ENCODE results near the gene RAI1.

The RAI1 gene

DNA sequence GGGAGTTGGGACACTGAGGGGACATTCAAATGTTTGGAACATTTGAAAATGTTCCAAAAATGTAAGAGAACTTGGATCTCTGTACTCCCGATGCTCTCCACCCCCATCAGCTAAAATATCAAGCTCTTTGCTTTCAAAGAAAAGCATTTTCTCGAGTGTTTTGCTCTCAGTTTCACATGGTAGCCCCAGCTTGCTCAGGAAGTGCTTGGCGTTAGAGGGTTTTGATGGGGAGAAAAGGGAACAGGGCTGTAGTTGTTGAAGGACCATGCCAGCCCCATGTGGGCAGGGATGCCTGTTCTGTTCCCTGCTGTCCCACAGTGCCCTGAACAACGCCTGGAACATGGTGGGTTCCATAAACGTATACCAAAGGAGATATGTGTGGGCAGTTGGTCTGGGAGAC lies 37.0 kb downstream of the RAI1 start:
- no peak for DNase-seq (ENCODE audit: extremely low spot score)
- ChIA-PET CTCF (interaction anchor here (1.2 kb wide), 1 partner anchor 11 kb away, joined by 3 read pairs; no protein-coding TSS in a partner anchor), POLR2A (no interaction called here)
- TF ChIP-seq CTCF (IDR thresholded peaks at IDR 0.05; ENCODE audit: control extremely low read depth, extremely low read depth, low read depth, missing control alignments) = no peak

DNA sequence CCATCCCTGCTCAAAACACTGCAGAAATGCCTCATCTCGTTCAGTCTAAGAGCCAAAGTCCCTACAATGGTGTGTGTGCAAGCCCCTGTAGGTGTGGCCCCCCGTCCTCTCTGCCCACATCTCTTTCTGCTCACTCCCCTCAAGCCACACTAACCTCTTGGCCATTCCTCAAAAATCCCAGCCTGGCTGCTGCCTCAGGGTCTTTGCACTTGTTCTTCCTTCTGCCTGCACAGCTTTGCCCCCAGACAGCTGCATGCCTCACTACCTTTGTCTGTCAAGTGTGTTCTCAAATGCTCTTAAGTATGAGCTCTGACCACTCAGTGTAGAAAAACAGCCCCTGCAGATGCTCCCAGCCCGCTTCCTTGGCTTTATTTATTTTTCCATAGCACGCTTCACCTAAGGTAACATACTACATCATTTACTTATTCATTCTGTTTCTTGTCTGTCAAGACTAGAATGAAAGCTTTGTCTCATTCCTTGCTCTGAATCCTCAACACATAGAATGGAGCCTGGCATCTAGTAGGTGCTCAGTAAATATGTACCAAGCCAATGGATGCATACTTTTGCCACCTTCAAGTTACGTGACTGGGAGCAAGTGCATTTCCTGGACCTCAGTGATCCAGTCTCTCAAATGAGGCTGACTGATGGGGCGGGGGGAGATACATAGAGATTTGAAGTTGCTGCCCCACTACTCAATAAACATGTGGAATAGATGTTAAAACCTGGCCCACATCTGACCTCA lies 38.1 kb downstream of the RAI1 start:
- no peak for TF ChIP-seq CTCF (IDR thresholded peaks at IDR 0.05; ENCODE audit: control extremely low read depth, extremely low read depth, low read depth, missing control alignments)
- DNase-seq (ENCODE audit: extremely low spot score) = no peak
- POLR2A ChIA-PET = no interaction called here
- CTCF ChIA-PET = interaction anchor here (0.8 to 1.5 kb wide), 4 partner anchors 10 to 40 kb away, joined by 3 to 4 read pairs (median 3); no protein-coding TSS in a partner anchor

DNA sequence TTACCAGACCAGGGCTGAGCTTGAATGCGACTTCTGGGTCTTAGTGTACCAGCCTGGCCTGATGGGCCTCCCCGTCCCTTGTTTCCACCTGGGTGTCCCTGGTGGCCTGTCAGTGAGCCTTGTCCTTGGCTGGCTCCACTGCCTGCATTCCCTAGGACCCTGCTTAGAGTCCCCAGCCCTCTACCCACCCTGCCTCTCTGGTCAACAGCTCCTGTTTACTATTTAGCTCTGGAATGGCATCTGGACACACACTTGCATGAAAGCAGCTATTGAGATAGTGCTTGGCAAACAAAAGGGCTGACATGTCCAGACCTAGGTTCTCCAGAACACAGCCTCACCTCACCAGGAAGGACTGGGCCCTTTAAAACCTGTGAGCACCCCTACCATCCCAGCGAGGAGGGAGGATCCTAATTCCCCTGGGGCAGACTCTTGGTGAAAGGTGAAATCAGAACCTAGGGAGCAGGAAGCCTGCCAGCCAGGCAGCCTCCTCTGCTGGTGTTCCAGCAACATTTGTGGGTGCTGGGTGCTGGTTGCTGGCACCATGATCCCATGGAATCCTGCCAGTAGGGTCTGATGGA lies 38.8 kb downstream of the RAI1 start:
- no peak for TF ChIP-seq CTCF (IDR thresholded peaks at IDR 0.05; ENCODE audit: control extremely low read depth, extremely low read depth, low read depth, missing control alignments)
- ChIA-PET CTCF (interaction anchor here (0.8 to 1.5 kb wide), 3 partner anchors 9 to 39 kb away, joined by 3 to 4 read pairs (median 3); no protein-coding TSS in a partner anchor), POLR2A (no interaction called here)
- DNase-seq (ENCODE audit: extremely low spot score) = no peak

DNA sequence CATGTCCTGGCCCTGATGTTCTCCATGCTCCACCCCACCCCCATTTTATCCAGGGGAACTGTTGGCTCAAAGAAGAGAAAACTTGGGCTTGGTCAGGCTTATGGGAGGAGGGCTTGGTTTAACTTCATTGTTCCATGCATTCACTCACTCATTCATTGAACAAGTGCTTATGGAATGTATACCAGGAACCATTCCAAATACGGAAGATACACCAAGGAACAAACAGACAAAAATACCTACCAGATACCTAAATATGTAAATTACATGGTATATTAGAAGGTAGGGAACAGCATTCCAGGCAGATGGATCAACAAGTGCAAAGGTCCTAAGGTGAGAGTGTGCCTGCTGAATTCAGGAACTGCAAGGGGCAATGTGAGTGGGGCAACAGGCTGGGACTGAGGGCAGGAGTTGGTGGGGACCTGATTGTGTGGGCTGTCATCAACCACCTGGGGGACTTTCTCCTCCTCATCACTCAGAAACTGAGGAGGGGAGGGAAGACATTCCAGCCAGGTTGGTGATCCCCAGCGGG lies 39.9 kb downstream of the RAI1 start:
- DNase-seq (ENCODE audit: extremely low spot score) = no peak
- POLR2A ChIA-PET = no interaction called here

DNA sequence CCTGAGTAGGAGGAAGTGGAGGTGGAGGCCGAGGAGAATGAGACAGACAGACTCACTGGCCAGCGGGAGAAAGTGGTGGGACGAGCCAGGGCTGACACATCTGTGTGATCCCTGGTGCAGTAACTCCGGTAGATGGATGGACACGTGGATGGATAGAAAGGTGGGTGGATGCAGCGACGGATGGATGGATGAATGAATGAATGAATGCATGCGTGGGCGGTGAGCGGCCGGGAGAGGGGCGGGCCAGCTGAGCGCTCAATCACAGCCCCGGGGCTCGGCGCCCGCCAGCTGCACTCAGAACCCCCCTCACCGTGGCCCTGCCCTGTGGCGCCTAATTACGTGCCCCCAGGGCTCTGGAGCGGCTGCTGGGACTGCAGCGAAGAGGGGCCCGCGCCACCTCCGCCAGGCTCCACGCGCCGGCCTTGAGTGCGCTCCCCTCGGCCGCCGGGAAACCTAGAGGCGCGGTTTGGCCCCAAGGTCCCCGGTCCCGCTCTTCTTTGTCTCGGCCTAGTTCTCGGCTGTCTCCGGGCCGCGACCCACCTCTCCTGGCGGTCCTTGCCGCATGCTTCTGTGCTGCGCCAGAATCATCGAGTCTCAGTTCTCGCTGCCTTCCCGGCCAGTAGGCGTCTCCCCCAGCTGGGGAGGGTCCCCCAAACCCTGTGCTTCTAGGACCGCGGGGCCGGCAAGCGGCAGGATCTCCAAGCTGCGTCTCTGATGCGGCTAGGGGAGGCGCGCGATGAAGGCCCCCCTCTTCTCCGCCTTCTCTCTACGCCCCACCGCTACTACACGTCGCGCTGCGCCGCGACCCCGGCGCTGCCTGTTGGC lies 41.0 kb downstream of the RAI1 start:
- ChIA-PET POLR2A (no interaction called here), CTCF (no interaction called here)
- DNase-seq (ENCODE audit: extremely low spot score) = no peak
- TF ChIP-seq CTCF (IDR thresholded peaks at IDR 0.05; ENCODE audit: control extremely low read depth, extremely low read depth, low read depth, missing control alignments) = no peak

More for the DNA sequence above, 39.9 kb downstream of the RAI1 start:
- CTCF ChIA-PET = no interaction called here
- no peak for TF ChIP-seq CTCF (IDR thresholded peaks at IDR 0.05; ENCODE audit: control extremely low read depth, extremely low read depth, low read depth, missing control alignments)

DNA sequence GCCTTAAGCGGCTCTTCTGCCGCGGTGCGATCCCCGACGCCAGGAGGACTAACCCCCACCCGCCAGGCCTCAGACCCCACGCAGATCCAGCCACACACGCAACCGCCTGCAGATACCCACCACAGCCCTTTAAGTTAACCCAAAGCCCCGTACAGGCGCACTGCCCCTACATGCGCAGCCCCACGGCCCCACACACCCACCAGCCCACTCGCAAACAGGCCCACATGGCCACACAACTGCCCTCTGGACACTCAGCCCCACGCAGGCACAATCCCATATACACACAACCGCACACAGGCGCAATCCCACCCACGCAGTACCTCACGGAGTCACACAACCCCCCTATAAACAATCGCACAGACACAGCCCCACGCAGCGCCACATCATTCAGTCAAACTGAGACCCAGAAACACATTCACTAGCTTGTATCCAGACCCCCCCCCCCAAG lies 41.7 kb downstream of the RAI1 start:
- DNase-seq (ENCODE audit: extremely low spot score) = no peak
- POLR2A ChIA-PET = no interaction called here
- no peak for TF ChIP-seq CTCF (IDR thresholded peaks at IDR 0.05; ENCODE audit: control extremely low read depth, extremely low read depth, low read depth, missing control alignments)
- CTCF ChIA-PET = no interaction called here

Data from GM10248 (cell line).